ENCODE data around the gene VAV1.
A peak's percentile ranks its signal among the peaks of the same experiment; 100 is the strongest.

VAV1 gene

DNA sequence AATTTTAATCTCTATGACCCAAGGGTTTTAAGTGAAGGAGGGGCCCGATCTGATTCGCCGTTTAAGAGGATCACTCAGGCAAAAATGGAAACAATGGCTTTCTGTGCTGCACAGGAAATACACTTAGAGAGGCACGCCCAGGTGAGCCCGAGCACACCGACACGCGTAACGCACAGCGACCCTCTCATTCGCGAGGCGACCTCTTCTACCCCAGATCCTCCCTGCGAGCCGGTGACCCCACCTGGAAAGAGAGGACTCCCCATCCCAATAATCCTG is 5.5 kb upstream of the VAV1 start:
- Histone ChIP-seq H3K4me3 (ENCODE audit: low read depth in 1 of 2, low read length in 2 of 2) (peak overlapping the region in 1 of 2 experiments; percentile 38; a peak in 2 of 4 replicates), H4K20me1 (ENCODE audit: insufficient read depth, low read length) (no peaks in the 10 kb centered on the region), H2AFZ (ENCODE audit: low read depth, low read length) (peak overlapping the region; percentile 77), H3K4me1 (ENCODE audit: insufficient read depth, low read length) (peaks cover 14% of the 10 kb centered on the region), H3K36me3 (ENCODE audit: insufficient read depth, low read length) (no peaks in the 10 kb centered on the region), H3K79me2 (ENCODE audit: insufficient read depth, low read length) (no peaks in the 10 kb centered on the region), H3K9me3 (ENCODE audit: insufficient read depth, low read length, severe bottlenecking) (no peaks in the 10 kb centered on the region), H3K27ac (ENCODE audit: low read length) (no peak overlapping the region), H3K9ac (ENCODE audit: low read depth, low read length) (0 out of 2 replicates have a peak overlapping the region, but pooled peaks have one; percentile 16), H3K27me3 (ENCODE audit: insufficient read depth, low read length, poor library complexity) (no peaks in the 10 kb centered on the region), H3K4me2 (ENCODE audit: insufficient read depth, low read length) (peak overlapping the region; percentile 58)
- no peak for TF ChIP-seq CTCF (IDR thresholded peaks at IDR 0.05; ENCODE audit: borderline replicate concordance, extremely low read depth, low read length, poor library complexity, severe bottlenecking)
- TF ChIP-seq EZH2 (IDR thresholded peaks at IDR 0.05; ENCODE audit: borderline replicate concordance, low read depth, low read length, severe bottlenecking), result no peak
- ATAC-seq (ENCODE audit: insufficient read depth, low read depth) (no peak), DNase-seq (no peak)

GRCh38 chr19:6767357-6768235 is 4.9 kb upstream of the VAV1 start, which contains the start of gene SH2D3A:
Gene SH2D3A, minus strand, starts transcription at chr19:6767435. Its CDS starts 3,687 bp downstream, at chr19:6763748.
- H2AFZ ChIP-seq (ENCODE audit: low read depth, low read length), result peak within 1 kb of the TSS; percentile 77
- peak within 1 kb of the TSS; percentile 58 for H3K4me2 ChIP-seq (ENCODE audit: insufficient read depth, low read length)
- H4K20me1 ChIP-seq (ENCODE audit: insufficient read depth, low read length), result no peaks in the 10 kb centered on the region
- no peak within 1 kb of the TSS for H3K27ac ChIP-seq (ENCODE audit: low read length)
- DNase-seq (peak; percentile 82), ATAC-seq (ENCODE audit: insufficient read depth, low read depth) (peak; percentile 57)
- H3K36me3 ChIP-seq (ENCODE audit: insufficient read depth, low read length), result no peaks in the 10 kb centered on the region; the same call in 1 of the 2 replicates
- H3K27me3 ChIP-seq (ENCODE audit: insufficient read depth, low read length, poor library complexity), result no peaks in the 10 kb centered on the region
- no peaks in the 10 kb centered on the region for H3K9me3 ChIP-seq (ENCODE audit: insufficient read depth, low read length, severe bottlenecking)
- H3K4me3 ChIP-seq (ENCODE audit: low read depth in 1 of 2, low read length in 2 of 2), result peak within 1 kb of the TSS in 1 of 2 experiments; percentile 38; a peak in 2 of 4 replicates
- peaks cover under 1% of the 10 kb centered on the region for H3K79me2 ChIP-seq (ENCODE audit: insufficient read depth, low read length)
- TF ChIP-seq CTCF (IDR thresholded peaks at IDR 0.05; ENCODE audit: borderline replicate concordance, extremely low read depth, low read length, poor library complexity, severe bottlenecking), result no peak
- TF ChIP-seq EZH2 (IDR thresholded peaks at IDR 0.05; ENCODE audit: borderline replicate concordance, low read depth, low read length, severe bottlenecking), result no peak
- peaks cover 18% of the 10 kb centered on the region for H3K4me1 ChIP-seq (ENCODE audit: insufficient read depth, low read length)
- H3K9ac ChIP-seq (ENCODE audit: low read depth, low read length), result 0 out of 2 replicates have a peak within 1 kb of the TSS, but pooled peaks have one; percentile 16

DNA sequence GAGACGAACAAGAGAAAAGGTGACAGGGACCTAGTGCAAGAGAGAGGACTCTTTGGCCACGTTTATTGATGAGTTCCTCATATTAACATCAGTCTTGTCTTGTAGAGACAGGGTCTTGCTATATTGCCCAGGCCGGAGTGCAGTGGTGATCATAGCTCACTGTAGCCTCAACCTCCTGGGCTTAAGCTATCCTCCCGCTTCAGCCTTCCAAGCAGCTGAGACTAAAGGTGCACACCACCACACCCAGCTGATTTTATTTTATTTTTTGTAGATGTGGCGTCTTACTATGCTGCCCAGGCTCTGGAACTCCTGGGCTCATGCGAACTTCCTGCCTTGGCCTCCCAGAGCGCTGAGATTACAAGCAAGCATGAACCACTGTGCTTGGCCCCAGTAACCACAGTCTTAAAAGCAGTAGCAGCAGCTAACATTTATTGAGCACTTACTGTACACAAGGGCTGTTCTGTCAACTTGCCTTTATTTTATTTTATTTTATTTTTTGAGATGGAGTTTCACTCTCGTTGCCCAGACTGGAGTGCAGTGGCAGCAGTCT is 4.2 kb upstream of the VAV1 start:
- Histone ChIP-seq H2AFZ (ENCODE audit: low read depth, low read length) (no peak overlapping the region), H3K4me1 (ENCODE audit: insufficient read depth, low read length) (peaks cover 21% of the 10 kb centered on the region), H3K79me2 (ENCODE audit: insufficient read depth, low read length) (peaks cover 8% of the 10 kb centered on the region), H3K4me3 (ENCODE audit: low read depth in 1 of 2, low read length in 2 of 2) (no peak overlapping the region), H3K27ac (ENCODE audit: low read length) (no peak overlapping the region), H3K9ac (ENCODE audit: low read depth, low read length) (no peak overlapping the region), H3K4me2 (ENCODE audit: insufficient read depth, low read length) (no peak overlapping the region), H3K36me3 (ENCODE audit: insufficient read depth, low read length) (peaks cover 4% of the 10 kb centered on the region; the same call in 1 of the 2 replicates), H3K27me3 (ENCODE audit: insufficient read depth, low read length, poor library complexity) (no peaks in the 10 kb centered on the region), H3K9me3 (ENCODE audit: insufficient read depth, low read length, severe bottlenecking) (no peaks in the 10 kb centered on the region), H4K20me1 (ENCODE audit: insufficient read depth, low read length) (no peaks in the 10 kb centered on the region)
- TF ChIP-seq EZH2 (IDR thresholded peaks at IDR 0.05; ENCODE audit: borderline replicate concordance, low read depth, low read length, severe bottlenecking) (no peak), CTCF (IDR thresholded peaks at IDR 0.05; ENCODE audit: borderline replicate concordance, extremely low read depth, low read length, poor library complexity, severe bottlenecking) (no peak)
- DNase-seq (no peak), ATAC-seq (ENCODE audit: insufficient read depth, low read depth) (no peak)

Data from DND-41 (cell line).